ENCODE measurements around the gene CTNNA1.
A peak's percentile ranks its signal among the peaks of the same experiment; 100 is the strongest.
"Not testable (repeated sequence)": the region's sequence is repeated elsewhere in the genome, so short reads cannot be mapped to it uniquely, and the experiment has no call there.

Gene CTNNA1

DNA sequence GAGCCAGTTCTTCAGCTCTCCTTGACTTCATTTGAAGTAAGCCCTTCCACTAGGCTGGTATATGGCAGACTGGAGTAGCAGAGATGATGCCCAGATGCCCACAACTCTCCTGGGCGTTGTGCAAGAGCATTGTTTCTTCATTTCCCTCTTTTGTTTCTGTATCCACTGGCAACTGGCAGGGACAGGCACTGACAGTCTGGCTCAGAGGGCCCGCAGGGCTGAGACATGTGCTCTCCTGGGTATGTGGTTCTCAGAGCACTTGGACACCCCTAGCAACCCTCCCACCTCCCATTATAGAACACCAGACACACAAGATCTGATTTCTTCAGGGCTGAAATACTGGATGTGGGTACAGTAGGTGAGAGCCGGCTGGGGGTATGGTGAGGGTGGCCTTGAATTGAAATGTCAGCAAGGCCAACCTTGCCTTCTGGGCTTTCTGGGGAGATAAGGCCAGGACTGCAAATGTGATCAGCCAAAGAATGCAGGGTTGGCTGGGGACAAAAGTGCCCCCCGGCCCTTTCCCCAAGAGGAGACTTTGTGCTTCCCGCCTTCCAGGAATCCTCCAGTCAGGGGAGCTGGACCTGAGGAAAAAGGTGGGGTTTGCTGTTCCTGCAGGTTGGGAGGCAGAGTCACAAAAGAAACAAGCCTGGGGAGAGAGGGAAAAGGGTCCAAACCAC is 28.6 kb upstream of the CTNNA1 start:
- TF ChIP-seq, protein P1, sequence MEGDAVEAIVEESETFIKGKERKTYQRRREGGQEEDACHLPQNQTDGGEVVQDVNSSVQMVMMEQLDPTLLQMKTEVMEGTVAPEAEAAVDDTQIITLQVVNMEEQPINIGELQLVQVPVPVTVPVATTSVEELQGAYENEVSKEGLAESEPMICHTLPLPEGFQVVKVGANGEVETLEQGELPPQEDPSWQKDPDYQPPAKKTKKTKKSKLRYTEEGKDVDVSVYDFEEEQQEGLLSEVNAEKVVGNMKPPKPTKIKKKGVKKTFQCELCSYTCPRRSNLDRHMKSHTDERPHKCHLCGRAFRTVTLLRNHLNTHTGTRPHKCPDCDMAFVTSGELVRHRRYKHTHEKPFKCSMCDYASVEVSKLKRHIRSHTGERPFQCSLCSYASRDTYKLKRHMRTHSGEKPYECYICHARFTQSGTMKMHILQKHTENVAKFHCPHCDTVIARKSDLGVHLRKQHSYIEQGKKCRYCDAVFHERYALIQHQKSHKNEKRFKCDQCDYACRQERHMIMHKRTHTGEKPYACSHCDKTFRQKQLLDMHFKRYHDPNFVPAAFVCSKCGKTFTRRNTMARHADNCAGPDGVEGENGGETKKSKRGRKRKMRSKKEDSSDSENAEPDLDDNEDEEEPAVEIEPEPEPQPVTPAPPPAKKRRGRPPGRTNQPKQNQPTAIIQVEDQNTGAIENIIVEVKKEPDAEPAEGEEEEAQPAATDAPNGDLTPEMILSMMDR (IDR thresholded peaks at IDR 0.05; ENCODE audit: low read depth, low read length, missing control alignments) = no peak
- H3K4me3 ChIP-seq (ENCODE audit: low read depth, low read length) = no peak overlapping the region
- no peak for DNase-seq (ENCODE audit: low read depth)

DNA sequence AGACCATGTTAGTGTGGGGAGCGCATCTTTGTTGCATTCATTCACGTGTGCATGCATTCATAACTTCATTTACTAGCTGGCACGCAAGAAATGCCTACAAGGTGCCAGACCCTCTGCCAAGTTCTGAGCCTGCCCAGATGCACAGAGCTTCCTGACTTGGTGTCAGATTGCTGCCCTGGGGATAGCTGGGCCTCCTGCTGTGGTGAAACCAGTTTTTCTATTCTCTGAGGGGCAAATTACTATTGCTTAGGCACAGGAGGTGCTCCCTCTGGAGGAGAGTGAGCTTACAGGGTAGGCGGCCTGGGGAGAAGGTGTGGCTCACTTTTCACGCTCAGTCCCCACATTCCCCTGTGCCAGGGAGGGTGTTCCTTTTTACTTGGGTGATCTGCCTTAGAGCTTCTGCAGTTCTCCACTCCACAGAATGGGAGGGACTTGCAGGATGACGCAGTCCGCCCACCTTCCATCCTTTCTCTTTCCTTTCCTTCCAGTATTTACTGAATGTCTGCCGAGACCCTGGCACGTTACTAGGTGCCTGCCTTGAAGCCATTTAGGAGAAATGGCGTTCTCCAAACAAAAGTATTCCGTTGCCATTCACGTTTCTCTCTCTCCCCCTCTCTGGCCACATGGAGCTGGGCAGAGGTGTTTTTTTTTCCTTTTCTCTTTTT is 27.9 kb upstream of the CTNNA1 start:
- no peak for DNase-seq (ENCODE audit: low read depth)
- TF ChIP-seq, protein P1 (IDR thresholded peaks at IDR 0.05; ENCODE audit: low read depth, low read length, missing control alignments) = peak; percentile 20
- no peak overlapping the region for H3K4me3 ChIP-seq (ENCODE audit: low read depth, low read length)

DNA sequence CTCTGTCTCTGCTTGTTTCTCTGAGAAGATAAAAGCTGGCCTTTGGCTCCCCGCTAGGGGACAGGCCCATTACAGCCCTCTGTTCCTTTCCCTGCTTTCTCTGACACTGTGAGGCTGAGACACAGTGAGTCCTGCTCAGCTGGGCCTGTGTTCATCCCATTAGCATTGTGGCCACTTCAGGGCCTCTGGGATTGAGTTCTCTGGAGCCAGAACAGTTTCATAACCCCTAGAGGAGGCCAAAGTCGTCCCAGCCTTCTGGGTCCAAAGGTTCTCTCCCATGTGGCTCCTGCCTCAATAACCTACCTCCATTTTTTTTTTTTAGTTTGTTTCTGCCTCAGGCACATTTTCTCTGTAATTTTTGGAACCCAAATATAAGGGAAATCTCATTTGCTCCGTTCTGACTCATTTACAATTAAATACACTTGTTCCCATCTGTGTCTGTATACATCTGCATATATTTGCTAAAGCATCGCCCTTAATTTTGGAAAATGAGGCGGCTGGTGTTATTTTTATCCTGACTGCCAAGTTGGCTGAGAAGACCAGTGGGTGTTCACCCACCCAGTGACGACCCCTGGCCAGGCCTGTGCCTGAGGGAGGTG is 27.3 kb upstream of the CTNNA1 start:
- no peak for DNase-seq (ENCODE audit: low read depth)
- H3K4me3 ChIP-seq (ENCODE audit: low read depth, low read length) = no peak overlapping the region
- TF ChIP-seq, protein P1 (IDR thresholded peaks at IDR 0.05; ENCODE audit: low read depth, low read length, missing control alignments) = no peak

DNA sequence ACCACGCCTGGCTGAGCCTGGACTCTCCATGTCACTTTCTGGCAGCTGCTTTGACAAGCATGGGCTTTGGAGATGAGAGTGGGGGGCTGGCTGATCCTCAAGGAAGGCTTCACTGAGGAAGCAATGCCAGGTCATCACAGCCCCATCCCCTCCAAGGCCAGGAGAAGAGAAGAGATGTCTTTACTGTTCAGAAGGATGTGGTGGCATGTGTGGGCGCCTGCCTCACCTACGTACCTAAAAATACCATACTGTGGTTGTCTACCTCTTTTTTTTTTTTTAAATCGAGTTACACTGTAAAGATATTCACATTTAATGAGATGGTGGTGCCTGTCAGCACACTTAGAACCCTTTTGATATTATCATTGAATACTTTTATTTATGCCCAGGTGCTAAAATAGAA is 26.4 kb upstream of the CTNNA1 start:
- TF ChIP-seq, protein P1 (IDR thresholded peaks at IDR 0.05; ENCODE audit: low read depth, low read length, missing control alignments) = no peak
- H3K4me3 ChIP-seq (ENCODE audit: low read depth, low read length) = no peak overlapping the region
- no peak for DNase-seq (ENCODE audit: low read depth)

DNA sequence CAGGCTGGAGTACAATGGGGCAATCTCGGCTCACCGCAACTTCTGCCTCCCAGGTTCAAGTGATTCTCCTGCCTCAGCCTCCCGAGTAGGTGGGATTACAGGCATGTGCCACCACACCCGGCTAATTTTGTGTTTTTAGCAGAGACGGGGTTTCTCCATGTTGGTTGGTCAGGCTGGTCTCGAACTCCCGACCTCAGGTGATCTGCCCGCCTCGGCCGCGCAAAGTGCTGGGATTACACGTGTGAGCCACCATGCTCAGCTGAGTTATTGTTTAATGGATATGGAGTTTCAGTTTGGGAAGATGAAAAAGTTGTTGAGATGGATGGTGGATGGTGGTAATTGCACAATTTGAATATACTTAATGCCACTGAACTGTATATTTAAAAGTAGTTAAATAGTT is 22.7 kb upstream of the CTNNA1 start:
- not testable (repeated sequence) for H3K4me3 ChIP-seq (ENCODE audit: low read depth, low read length); DNase-seq (ENCODE audit: low read depth)

DNA sequence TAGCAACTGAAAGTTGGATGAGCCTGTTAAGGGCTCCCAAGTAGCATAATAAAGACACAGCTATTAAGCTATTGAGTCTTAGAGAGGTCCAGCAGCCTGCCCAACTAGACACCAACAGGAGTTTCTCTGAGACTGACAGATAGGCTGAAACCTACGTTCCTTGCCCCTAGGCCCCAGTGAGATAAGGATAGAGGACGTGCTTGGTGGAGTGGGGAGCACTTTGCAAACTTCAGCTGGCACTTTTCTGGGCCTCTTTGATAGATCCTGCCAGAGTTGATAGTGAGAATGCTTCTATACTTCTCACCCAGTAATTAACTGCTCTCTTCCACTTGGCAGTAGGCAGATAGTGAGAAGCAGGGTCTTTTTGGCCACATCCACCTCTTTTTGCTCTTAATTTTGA is 20.8 kb upstream of the CTNNA1 start:
- no peak overlapping the region for H3K4me3 ChIP-seq (ENCODE audit: low read depth, low read length)

DNA sequence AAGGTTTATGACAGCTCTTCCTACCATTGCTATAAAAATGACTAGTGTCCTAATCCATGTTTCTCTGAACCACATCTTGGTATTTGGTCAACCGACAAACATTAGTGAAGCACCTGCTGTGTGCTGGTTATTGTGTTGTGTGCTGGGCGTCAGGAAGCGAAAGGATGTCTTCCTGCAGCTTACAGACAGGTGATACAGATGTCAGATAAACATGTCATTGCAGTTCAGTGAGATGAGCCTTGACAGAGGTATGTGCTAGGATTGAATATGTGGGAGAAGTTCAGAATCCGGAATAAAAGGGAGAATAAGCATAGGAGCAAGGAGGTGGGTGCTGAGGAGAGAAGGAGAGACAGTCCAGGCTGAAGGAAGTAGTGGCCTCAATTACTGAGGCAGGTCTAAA is 20.3 kb upstream of the CTNNA1 start:
- H3K4me3 ChIP-seq (ENCODE audit: low read depth, low read length) = no peak overlapping the region
- TF ChIP-seq, protein P1 (IDR thresholded peaks at IDR 0.05; ENCODE audit: low read depth, low read length, missing control alignments) = no peak
- no peak for DNase-seq (ENCODE audit: low read depth)

More for the DNA sequence above, 20.8 kb upstream of the CTNNA1 start:
- no peak for DNase-seq (ENCODE audit: low read depth)
- TF ChIP-seq, protein P1 (IDR thresholded peaks at IDR 0.05; ENCODE audit: low read depth, low read length, missing control alignments) = no peak

Measured in GM12864 (cell line).